ENCODE results near the gene PAPSS1.

Gene PAPSS1

GRCh38 chr4:107578321-107578720 is 141.7 kb downstream of the PAPSS1 start:
- no peak for DNase-seq (ENCODE audit: low read depth in 2 of 2)
- TF ChIP-seq CTCF (IDR thresholded peaks at IDR 0.05; ENCODE audit: low read depth, low read length) = no peak
- H3K4me3 ChIP-seq (replicated peaks in 1 of 2; ENCODE audit: low read depth in 2 of 2, low read length in 2 of 2) = no peak overlapping the region

- DNase-seq (ENCODE audit: low read depth in 2 of 2) = no peak
- H3K4me3 ChIP-seq (replicated peaks in 1 of 2; ENCODE audit: low read depth in 2 of 2, low read length in 2 of 2) = no peak overlapping the region
- TF ChIP-seq CTCF (IDR thresholded peaks at IDR 0.05; ENCODE audit: low read depth, low read length) = no peak
Measured at GRCh38 chr4:107577743-107578142, 142.3 kb downstream of the PAPSS1 start.

GRCh38 chr4:107575243-107575642 is 144.8 kb downstream of the PAPSS1 start:
- no peak for TF ChIP-seq CTCF (IDR thresholded peaks at IDR 0.05; ENCODE audit: low read depth, low read length)

GRCh38 chr4:107572281-107572680 is 147.8 kb downstream of the PAPSS1 start:
- TF ChIP-seq CTCF (IDR thresholded peaks at IDR 0.05; ENCODE audit: low read depth, low read length) = no peak
- H3K4me3 ChIP-seq (replicated peaks in 1 of 2; ENCODE audit: low read depth in 2 of 2, low read length in 2 of 2) = no peak overlapping the region

More at GRCh38 chr4:107575243-107575642, 144.8 kb downstream of the PAPSS1 start:
- no peak for DNase-seq (ENCODE audit: low read depth in 2 of 2)
- H3K4me3 ChIP-seq (replicated peaks in 1 of 2; ENCODE audit: low read depth in 2 of 2, low read length in 2 of 2) = no peak overlapping the region

GRCh38 chr4:107570952-107571351 is 149.1 kb downstream of the PAPSS1 start:
- TF ChIP-seq CTCF (IDR thresholded peaks at IDR 0.05; ENCODE audit: low read depth, low read length) = no peak
- H3K4me3 ChIP-seq (replicated peaks in 1 of 2; ENCODE audit: low read depth in 2 of 2, low read length in 2 of 2) = no peak overlapping the region
- no peak for DNase-seq (ENCODE audit: low read depth in 2 of 2)

More at GRCh38 chr4:107572281-107572680, 147.8 kb downstream of the PAPSS1 start:
- DNase-seq (ENCODE audit: low read depth in 2 of 2) = no peak

GRCh38 chr4:107564326-107564725 is 155.7 kb downstream of the PAPSS1 start:
- DNase-seq (ENCODE audit: low read depth in 2 of 2) = peak; percentile 22 to 63
- no peak for TF ChIP-seq CTCF (IDR thresholded peaks at IDR 0.05; ENCODE audit: low read depth, low read length)
- H3K4me3 ChIP-seq (replicated peaks in 1 of 2; ENCODE audit: low read depth in 2 of 2, low read length in 2 of 2) = no peak overlapping the region
